ENCODE results near the gene AUTS2.

Gene AUTS2

DNA sequence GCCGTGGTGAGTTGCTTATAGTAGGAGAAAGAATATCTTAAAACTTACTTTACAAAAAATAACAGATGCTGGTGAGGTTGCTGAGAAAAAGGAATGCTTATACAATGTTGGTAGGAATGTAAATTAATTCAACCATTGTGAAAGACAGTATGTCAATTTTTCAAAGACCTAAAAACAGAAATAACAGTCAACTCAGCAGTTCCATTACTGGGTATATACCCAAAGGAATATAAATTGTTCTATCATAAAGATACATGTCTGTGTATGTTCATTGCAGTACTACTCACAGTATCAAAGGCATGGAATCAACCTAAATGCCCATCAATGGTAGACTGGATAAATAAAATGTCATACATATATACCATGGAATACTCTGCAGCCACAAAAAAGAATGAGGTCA lies 420.4 kb downstream of the AUTS2 start:
- H3K27ac ChIP-seq (replicated peaks), result no peak overlapping the region
- no peak overlapping the region for H3K4me3 ChIP-seq (replicated peaks; ENCODE audit: insufficient read depth, low read length)
- TF ChIP-seq POLR2AphosphoS5 (IDR thresholded peaks at IDR 0.05; ENCODE audit: low read depth), result no peak
- TF ChIP-seq GABPA (IDR thresholded peaks at IDR 0.05; ENCODE audit: low read depth), result no peak
- TF ChIP-seq, protein P1, sequence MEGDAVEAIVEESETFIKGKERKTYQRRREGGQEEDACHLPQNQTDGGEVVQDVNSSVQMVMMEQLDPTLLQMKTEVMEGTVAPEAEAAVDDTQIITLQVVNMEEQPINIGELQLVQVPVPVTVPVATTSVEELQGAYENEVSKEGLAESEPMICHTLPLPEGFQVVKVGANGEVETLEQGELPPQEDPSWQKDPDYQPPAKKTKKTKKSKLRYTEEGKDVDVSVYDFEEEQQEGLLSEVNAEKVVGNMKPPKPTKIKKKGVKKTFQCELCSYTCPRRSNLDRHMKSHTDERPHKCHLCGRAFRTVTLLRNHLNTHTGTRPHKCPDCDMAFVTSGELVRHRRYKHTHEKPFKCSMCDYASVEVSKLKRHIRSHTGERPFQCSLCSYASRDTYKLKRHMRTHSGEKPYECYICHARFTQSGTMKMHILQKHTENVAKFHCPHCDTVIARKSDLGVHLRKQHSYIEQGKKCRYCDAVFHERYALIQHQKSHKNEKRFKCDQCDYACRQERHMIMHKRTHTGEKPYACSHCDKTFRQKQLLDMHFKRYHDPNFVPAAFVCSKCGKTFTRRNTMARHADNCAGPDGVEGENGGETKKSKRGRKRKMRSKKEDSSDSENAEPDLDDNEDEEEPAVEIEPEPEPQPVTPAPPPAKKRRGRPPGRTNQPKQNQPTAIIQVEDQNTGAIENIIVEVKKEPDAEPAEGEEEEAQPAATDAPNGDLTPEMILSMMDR (IDR thresholded peaks at IDR 0.05; ENCODE audit: insufficient read depth, low read length), result no peak
- DNase-seq (ENCODE audit: low read depth in 1 of 2, low spot score in 1 of 2), result no peak
- H3K27me3 ChIP-seq (ENCODE audit: insufficient read depth, poor library complexity, severe bottlenecking), result no peaks in the 10 kb centered on the region

GRCh38 chr7:70027867-70028266 lies 429.6 kb downstream of the AUTS2 start:
- no peak overlapping the region for H3K4me3 ChIP-seq (replicated peaks; ENCODE audit: insufficient read depth, low read length)
- DNase-seq (ENCODE audit: low read depth in 1 of 2, low spot score in 1 of 2), result no peak
- TF ChIP-seq, protein P1 (IDR thresholded peaks at IDR 0.05; ENCODE audit: insufficient read depth, low read length), result no peak
- TF ChIP-seq SPI1 (IDR thresholded peaks at IDR 0.05; ENCODE audit: borderline replicate concordance, low read depth), result no peak
- TF ChIP-seq GABPA (IDR thresholded peaks at IDR 0.05; ENCODE audit: low read depth), result no peak
- TF ChIP-seq REST (IDR thresholded peaks at IDR 0.05; ENCODE audit: insufficient replicate concordance, low read depth), result no peak
- no peak for TF ChIP-seq POLR2AphosphoS5 (IDR thresholded peaks at IDR 0.05; ENCODE audit: low read depth)
- no peak overlapping the region for H3K27ac ChIP-seq (replicated peaks)
- no peaks in the 10 kb centered on the region for H3K27me3 ChIP-seq (ENCODE audit: insufficient read depth, poor library complexity, severe bottlenecking)

GRCh38 chr7:70028620-70029019 lies 430.3 kb downstream of the AUTS2 start:
- H3K4me3 ChIP-seq (replicated peaks; ENCODE audit: insufficient read depth, low read length), result no peak overlapping the region
- H3K27me3 ChIP-seq (ENCODE audit: insufficient read depth, poor library complexity, severe bottlenecking), result no peaks in the 10 kb centered on the region
- no peak overlapping the region for H3K27ac ChIP-seq (replicated peaks)
- no peak for DNase-seq (ENCODE audit: low read depth in 1 of 2, low spot score in 1 of 2)
- TF ChIP-seq POLR2AphosphoS5 (IDR thresholded peaks at IDR 0.05; ENCODE audit: low read depth) (no peak), SPI1 (IDR thresholded peaks at IDR 0.05; ENCODE audit: borderline replicate concordance, low read depth) (no peak), REST (IDR thresholded peaks at IDR 0.05; ENCODE audit: insufficient replicate concordance, low read depth) (no peak), GABPA (IDR thresholded peaks at IDR 0.05; ENCODE audit: low read depth) (no peak)
- TF ChIP-seq, protein P1 (IDR thresholded peaks at IDR 0.05; ENCODE audit: insufficient read depth, low read length), result no peak

DNA sequence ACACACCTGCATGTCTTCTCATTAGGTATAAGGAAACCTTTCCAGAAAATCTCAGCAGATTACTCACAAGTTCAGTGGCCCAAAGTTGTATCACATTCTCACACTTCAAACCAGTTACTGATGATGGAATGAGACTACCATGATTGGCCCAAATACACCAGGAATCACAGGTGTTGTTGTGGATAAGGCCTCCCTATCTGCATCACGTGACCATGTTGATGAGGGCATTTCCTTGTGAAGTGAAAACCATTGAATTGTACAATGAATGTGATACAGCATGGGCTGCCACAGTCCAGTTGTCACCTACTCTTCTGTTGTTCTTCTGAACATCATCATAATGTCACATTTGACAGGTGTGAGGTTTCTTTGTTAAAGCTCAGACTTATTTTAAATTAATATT lies 431.7 kb downstream of the AUTS2 start:
- no peak for DNase-seq (ENCODE audit: low read depth in 1 of 2, low spot score in 1 of 2)
- TF ChIP-seq GABPA (IDR thresholded peaks at IDR 0.05; ENCODE audit: low read depth) (no peak), SPI1 (IDR thresholded peaks at IDR 0.05; ENCODE audit: borderline replicate concordance, low read depth) (no peak), POLR2AphosphoS5 (IDR thresholded peaks at IDR 0.05; ENCODE audit: low read depth) (no peak), REST (IDR thresholded peaks at IDR 0.05; ENCODE audit: insufficient replicate concordance, low read depth) (no peak)
- TF ChIP-seq, protein P1 (IDR thresholded peaks at IDR 0.05; ENCODE audit: insufficient read depth, low read length), result no peak
- H3K27me3 ChIP-seq (ENCODE audit: insufficient read depth, poor library complexity, severe bottlenecking), result no peaks in the 10 kb centered on the region
- H3K4me3 ChIP-seq (replicated peaks; ENCODE audit: insufficient read depth, low read length), result no peak overlapping the region
- no peak overlapping the region for H3K27ac ChIP-seq (replicated peaks)

Measured in HL-60 (cell line).